GM19324 (cell line): ENCODE data around the gene ZBTB7C.

Experiments used
- ATAC-seq: cut with Tn5 transposase; IDR thresholded peaks from one replicate; pipeline ENCODE4 v1.9.1; 2021; ENCODE audit warnings: mild to moderate bottlenecking, moderate library complexity; ENCODE audit not compliant: unreplicated experiment, low FRiP score

Gene ZBTB7C

DNA sequence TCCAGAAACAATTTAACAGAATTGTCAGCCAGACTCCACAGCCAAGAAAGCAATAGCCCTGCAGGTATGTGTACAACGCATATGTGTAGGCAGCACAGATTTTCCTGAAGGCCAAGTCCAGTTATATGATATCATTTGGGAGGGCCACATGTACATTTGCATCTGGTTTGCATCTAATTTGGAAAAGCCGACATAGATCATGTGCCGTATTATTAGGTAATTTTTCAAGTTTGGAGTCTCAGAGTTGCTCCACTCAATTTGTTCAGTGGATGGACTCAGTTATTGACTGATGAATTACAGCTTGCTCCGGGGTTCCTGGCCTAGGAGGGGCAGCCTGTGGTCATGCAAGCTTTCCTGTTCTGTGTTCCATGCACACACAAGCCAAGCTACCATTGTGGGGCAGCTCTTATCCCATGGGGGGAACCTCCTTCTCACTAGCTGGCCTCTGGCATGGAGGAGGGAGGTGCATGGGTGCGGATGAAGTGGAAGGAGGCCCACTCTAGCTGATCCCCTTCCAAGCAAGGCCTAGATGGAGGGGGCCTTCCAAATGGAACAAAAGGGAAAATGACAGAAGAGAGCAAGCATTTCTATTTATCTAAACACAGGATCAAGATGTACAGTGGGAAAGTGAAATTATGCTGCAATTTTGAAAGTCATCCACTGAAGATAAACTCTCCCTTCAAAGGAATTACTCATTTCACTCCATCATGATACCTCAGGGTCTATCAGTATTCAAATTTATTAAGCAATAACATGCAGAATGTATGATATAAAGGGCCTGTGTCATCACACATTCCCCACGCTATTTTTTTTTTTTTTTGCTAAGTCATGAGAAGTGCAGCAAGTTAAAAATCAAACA, 276.2 kb downstream of the ZBTB7C start:
- no peak for ATAC-seq

DNA sequence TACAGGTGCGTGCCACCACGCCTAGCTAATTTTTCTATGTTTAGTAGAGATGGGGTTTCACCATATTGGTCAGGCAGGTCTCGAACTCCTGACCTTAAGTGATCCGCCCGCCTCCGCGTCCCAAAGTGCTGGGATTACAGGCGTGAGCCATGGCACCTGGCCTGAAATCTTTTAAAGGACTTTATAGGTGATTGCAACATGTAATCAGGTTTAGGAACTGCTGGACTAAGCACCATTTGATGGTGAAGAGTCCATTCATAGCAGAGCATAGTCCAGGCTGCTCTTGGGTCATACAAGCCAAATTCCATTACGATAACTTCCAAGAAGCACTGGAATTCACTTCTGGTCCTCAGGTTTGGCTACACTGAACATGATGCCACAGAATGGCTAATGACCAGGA, 278.1 kb downstream of the ZBTB7C start:
- no peak for ATAC-seq

DNA sequence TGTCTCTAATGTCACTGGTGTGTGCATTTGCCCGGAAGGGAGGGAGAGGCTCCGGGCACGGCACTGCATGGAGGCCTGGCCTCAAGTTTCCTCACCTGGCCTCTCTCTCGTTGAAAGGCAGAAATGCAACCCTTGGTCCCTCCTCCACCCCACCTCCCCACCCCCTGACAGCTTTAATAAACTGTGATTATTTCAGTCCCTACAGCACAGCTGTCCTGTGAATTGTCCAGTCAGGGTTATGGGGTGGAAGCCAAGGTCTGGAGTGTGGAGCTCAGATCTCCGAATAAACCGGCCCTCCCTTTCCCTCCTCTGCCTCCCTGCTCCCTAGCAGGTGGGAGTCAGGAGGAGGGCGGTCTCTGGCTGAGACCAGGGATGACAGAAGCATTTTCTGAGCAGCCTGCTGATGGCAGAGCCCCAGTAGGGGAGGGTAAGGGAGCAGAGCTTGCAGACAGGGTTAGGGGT, 279.5 kb downstream of the ZBTB7C start:
- ATAC-seq = no peak

DNA sequence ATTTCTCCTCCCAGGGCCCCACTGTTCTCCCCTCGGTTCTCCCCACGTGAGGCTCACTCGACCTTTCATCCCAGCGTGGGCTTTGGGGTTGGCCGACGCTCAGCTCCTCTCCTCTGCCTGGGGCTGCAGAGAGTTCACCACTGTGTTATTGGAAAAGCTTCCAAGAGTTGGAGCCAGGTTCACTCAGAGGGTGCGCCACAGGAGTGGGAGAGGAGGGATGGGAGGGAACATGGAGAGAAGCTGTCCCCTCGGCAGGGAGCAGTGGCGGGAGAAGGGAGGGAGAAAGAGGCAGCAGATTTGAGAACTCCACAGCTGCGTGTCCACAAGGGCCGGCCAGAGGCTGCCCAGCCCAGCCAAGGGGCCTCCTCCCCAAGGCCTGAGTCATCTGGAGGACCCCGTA, 281.6 kb downstream of the ZBTB7C start:
- no peak for ATAC-seq

DNA sequence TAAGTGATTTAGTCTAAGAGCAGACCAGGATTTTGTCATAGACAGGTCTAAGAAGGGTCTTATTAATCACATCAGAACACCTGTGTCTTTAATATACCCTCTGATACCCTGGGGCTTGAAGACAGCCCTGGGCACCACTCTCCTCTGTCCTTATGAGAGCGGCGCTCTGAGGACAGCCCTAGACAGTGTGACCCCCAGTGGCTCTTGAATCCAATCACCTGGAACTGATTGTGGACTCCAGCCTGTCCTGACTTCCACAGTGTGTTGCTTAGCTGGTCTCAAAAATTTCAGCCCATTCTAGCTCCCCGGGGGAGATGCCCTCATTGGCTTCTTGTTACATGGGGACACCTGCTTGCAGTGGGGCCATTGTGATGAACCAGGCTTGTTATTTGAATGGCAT, 282.9 kb downstream of the ZBTB7C start:
- no peak for ATAC-seq

DNA sequence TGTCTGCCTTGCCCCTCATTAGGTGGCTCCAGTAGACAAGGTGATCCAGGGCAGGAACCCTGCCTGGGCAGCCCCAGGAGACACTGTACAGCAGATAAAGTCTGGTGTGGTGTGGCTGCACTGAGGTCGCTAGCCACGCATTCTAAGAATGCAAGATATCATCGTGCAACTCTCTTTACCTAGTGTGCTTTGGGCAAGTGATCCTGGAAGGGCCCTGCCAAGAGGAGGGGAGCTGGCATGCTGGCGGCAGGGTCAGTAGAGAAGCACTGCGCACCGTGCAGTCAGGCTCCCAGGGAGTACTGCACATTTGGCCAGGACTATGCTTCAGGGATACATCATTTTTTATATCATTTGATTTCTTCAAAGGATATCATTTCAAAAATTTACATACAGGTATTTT, 283.5 kb downstream of the ZBTB7C start:
- no peak for ATAC-seq

DNA sequence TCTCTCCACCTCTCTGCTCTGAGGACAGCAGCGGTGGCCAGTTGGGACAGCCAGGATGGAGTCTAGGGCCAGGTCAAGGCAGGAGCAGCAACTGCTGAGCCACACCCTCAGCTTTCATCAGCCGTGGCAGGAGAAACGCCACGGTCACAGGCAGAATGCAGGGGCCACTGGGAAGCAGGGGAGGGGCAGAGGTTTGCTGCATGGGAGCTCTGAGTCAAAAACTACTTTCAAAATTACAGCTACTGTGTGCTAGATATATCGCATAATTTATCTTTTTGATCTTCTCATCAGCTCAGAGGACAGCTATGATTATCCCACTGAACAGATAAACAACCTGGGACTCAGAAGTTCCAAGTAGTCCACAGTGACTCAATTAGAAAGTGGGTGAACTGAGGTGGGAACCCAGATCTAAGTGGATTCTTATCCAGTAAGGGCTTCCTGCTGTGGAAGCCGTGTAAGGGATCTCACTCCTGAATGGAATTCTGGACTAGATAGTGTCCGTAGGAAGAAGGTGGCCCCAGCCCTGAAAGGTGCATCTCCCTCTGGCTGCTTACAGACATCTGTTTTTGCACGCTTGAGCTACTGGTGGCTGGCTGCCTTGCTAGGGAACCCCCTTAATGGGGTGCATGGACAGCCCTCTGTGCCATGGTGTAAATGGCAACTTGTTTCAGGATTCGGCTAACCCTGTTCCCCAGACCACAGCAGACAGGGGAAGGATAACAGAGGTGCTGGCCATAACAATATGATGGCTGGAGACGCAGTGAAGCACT, 284.1 kb downstream of the ZBTB7C start:
- ATAC-seq = no peak

DNA sequence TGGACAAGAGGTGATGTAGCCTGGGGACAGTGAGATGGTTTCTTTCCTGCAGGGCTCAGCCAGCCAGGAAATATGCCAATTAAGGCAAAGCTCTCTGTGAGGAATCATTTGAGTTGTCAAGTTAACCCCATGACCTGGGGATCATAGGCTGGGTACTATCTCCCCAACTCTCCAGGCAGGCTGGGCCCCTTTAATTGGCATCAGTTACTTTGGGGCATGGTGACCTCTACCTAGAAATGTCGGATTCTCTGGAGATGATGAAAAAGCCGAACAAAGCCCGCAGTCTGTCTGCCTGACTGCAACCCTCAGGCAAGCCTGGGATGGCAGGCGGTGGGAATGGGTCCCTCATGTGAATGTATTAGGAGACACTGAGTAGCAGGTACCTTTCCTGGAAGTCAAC, 285.2 kb downstream of the ZBTB7C start:
- no peak for ATAC-seq

DNA sequence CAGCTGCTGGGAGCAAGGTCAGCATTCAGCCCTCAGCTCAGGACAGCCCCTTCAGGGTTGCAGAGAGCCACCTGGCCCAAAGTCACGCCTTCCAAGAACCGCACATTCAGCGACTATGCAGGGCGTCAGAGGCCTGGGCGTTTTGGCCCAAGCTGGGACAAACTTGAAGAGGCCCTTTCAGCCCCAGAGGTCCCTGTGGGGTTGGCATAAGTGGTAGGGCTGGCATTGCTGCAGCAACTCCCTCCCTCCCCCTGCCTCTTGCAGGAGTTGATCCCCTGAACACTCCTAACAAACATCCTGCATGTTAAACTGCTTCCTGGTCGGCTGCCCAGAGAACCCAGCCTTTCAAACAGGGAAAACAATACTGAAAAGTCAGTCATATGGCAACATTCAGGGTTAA, 285.9 kb downstream of the ZBTB7C start:
- no peak for ATAC-seq

DNA sequence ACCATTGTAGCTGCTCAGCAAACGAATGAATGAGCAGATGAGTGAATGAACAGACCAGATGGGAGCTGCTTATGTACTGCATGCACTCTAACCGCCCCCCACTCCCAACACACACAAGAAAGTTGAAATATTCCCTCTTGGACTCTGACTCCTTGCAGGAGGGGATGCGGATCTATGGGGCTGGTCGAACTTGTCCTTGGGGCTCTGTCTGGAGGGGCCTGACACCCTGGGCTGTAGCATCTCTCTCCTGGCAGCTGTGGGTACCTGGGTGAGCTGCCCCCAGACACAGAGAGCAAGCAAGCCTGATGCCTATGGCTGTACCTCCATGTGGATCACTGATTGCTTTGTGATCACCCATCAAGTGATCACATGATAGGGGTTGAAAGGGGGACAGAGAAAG, 286.4 kb downstream of the ZBTB7C start:
- no peak for ATAC-seq

DNA sequence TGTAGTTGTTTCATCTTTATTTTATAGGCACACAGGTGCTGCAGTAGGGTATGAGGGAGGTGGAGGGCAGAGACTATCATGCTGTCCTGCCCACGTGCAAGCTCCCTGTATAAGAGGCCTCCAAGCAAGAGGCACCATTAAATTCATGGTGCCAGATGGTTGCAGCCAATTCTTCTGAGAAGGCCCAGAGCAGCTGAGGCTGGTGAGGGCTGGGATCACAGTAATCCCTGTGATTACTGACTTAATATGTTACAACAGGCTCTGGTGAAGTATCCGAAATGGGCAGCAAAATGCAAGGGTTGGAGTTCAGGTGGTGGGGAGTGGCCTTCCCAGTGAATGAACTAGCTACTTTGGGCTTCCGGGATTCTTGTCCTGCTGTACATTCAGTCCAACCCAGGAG, 286.8 kb downstream of the ZBTB7C start:
- no peak for ATAC-seq

DNA sequence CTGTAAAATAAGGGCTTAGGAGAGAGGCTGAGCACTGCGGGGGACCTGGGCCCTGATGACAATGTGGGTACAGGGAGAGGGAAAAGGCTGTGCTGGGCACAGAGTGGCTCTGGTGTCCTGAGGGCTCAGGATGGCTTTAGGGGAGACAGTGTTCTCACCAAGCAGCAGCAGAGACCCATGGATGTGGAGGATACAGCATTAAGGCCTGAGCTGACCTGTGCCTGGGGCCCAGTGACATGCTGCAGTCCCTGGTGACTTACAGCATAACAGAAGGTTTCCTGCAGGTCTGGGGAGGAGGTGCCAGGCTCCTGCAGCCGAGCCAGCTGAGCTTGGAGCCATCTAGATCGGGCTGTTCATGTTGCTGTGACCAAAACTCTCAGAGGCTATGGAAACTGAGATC, 287.4 kb downstream of the ZBTB7C start:
- no peak for ATAC-seq

DNA sequence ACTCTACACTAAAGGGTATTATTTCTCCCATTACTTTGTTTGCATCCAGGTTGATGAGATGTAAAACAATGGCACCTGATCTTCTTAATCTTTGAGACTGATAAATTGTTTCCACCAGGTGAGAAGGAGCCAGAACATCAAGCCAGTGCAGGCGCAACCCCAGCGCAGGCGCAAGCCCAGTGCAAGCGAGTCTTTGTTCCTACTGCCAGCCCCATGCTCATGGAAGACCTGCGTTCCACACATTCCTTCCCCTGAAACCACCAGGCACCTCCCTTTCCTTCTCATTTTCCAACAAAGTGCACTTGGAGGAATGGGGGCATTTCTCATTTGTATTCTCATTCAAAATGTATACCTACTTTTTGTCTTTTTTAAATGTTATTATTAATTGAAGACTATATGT, 290.0 kb downstream of the ZBTB7C start:
- ATAC-seq = no peak

DNA sequence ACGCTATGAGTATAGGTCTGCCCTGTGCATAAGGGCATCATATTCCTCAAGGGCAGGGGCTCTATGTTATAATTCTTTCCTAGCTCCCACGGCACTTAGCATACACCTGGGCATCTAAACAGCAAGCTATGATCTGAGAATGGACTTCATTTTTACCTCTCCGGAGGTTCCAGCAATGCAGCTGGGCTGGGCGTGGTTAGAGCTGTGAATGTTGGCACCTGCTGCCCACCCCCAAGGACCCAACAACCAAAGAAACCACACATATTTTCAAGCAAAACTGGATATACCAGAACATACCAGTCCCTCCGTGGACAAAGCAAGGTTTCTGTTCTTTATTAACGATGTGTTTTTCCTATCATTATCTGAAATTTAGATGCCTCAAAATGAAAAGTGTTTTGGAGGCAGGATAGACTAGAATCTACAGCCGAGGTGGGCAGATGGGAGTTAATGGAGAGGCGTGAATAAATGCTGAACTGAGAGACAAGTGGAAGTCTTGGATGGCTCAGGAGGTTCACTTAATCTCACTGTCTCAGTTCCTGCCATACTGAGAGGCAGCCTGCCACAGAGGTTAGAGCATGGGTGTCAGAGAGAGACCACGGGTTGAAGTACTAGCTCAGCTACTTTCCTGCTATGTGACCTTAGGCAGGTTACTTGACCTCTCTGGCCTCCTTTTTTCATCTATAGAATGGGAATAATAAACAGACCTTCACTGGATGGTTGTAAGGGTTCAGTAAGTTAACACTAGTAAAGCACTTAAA, 292.1 kb downstream of the ZBTB7C start:
- no peak for ATAC-seq

DNA sequence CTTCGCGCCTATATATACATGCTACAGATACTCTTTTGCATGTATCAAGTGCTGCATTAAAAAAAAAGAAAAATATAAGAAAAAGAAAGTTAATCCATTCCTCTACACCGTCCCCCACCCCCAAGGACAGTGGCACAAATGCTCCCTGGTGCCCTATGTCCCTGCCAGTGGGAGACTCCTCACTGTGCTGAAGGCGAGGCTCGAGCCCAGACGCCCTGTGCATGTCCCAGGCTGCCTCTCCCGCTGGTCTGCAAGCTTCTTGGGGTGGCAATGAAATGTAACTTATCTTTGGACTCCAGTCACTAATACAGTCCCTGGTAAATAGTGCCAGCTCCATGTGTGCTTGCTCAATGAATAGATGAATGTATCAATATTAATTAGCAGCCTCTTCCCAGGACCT, 293.2 kb downstream of the ZBTB7C start:
- ATAC-seq = no peak

DNA sequence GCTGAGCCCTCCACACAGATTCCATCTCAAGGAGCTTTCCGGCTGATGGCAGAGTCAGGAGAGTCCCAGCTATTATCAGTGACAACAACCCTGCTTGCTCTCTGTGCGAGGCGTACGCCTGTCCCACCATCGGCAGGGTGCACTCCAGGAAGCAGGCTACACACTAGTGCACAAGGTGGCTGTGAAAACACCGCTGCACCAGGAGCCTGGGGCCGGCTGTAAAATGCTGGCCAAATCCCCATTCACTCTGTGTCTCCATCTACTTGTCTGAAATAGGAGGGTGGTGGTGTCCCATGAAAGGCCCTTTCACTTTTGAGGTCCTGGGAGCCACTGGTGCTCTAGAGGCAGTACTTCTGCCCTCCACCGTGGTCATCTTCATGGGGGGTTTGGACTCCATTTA, 295.5 kb downstream of the ZBTB7C start:
- no peak for ATAC-seq

DNA sequence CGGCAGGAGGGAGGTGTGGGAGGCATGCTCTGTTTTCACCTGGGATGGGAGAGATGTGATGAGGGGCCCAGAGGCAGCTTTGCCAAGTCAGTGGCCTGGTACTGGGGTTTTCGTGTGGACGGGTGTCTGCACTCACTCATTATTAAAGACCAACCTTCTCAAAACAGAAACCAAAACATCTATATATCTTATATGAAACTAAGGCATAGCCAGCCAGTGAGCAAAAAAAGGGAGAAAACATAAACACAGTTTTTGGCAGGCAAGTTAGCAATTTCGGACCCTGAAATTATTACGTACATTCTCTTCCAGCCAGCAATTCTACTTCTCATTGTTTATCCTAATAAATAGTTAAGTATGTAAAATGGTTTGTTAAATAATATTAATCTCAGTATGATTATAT, 297.6 kb downstream of the ZBTB7C start:
- ATAC-seq = no peak

DNA sequence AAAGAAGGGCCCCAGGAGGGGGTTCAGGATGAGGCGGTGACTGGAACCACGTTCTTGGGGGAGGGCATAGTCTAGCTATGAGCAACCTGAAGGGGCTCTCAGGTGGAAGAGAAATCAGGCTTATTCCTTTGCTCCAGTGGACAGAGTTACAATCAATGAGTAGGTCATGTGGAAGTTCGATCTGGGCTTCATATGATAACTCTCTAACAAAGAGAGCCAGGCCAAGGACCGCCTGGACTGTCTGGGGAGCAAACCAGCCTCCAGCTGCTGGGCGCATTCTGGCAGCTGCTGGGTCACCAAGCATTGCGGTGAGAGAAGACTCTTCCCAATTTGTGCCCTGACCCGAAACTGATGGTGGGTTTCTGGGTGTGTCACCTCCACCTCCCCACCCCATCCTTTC, 298.4 kb downstream of the ZBTB7C start:
- no peak for ATAC-seq

DNA sequence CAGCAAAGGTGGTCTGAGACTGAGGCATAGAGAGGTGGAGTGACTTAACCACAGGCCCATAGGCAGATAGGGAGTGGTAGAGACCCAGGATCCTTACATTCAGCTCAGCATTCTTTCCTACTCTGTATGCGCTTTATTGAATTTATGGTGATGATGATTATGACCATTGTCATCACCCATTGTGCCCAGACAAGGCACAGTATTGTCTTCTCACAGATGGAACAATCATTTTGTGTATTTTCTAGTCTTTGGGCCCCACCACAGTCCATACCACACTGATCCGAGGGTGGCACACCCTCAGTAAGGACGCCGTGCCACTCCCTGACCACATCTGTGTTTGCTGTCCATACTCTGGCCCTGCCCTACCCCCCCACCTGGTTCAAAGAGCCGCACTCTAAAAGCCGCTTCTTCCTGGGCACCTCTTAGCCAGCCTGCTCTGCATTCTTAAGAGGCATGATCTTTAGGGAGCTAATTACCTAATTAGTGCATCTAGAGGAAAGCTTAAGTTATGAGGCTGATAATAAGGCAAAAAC, 299.2 kb downstream of the ZBTB7C start:
- no peak for ATAC-seq

DNA sequence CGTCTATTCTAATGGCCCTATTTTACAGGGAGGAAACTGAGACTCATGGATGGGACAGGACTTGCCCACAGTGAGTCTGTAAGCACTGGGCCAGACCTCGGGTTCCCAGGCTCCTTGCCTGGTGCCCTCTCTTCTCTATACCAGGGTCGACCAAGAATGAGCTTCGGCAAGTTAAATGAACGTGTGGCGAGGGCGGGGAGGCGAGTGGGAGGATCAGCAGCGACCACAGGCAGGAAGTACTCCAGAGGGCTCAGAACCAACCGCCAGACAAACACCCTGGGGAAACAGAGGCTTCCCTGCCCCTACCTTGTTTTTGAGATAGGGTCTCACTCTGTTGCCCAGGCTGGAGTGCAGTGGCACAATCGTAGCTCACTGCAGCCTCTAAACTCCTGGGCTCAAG, 301.0 kb downstream of the ZBTB7C start:
- no peak for ATAC-seq
